CD4-positive, alpha-beta memory T cell (primary cell): ENCODE results near the gene COG8. TPM values are rescaled to one million over a fixed set of nuclear protein-coding genes. Genes with fewer than 3 reads are reported as not detected.

Experiments used
- CTCF ChIA-PET: fragments of 350-600 bp; sonication (Branson Sonifier 250); formaldehyde crosslinking; loops from one replicate; lab custom pipeline; 2021; ENCODE audit warnings: inconsistent platforms; ENCODE audit not compliant: partially characterized antibody; lab: Charles Lee
- POLR2A ChIA-PET: fragments of 350-600 bp; sonication (Branson Sonifier 250); formaldehyde crosslinking; loops from one replicate; lab custom pipeline; 2021; ENCODE audit not compliant: partially characterized antibody; lab: Charles Lee
- DNase-seq, 5 donors: peaks; one replicate each; pipeline versions ENCODE4 v3.0.0 to v3.0.0-alpha.2; 2020 to 2022; ENCODE audit warnings: mixed read lengths in 1 of 5
- H3K27ac ChIP-seq: one replicate; pipeline ENCODE4 v1.7.0; 2013; ENCODE audit warnings: low read depth, low read length
- H3K27me3 ChIP-seq: 2 replicates; pipeline ENCODE4 v1.7.0; 2013; ENCODE audit warnings: mild to moderate bottlenecking, low read length, moderate library complexity; ENCODE audit not compliant: insufficient read depth
- H3K36me3 ChIP-seq: 2 replicates; pipeline ENCODE4 v1.7.0; 2013; ENCODE audit warnings: mild to moderate bottlenecking, low read length, moderate library complexity; ENCODE audit not compliant: insufficient read depth
- H3K4me1 ChIP-seq: 2 replicates; pipeline ENCODE4 v1.7.0; 2013; ENCODE audit warnings: mild to moderate bottlenecking, low read length, moderate library complexity; ENCODE audit not compliant: insufficient read depth
- H3K4me3 ChIP-seq, 2 donors: one replicate each; pipeline ENCODE4 v1.7.0; 2013; ENCODE audit warnings: low read length in 2 of 2, mild to moderate bottlenecking in 1 of 2
- H3K9me3 ChIP-seq, 2 donors: one replicate each; pipeline ENCODE4 v1.7.0; 2013; ENCODE audit warnings: low read length in 2 of 2, control low read depth in 1 of 2; ENCODE audit not compliant: control insufficient read depth in 1 of 2
- H3K27ac Mint-ChIP-seq, 7 donors: one replicate each; pipeline ENCODE4 v1.8.0; 2020 to 2021; ENCODE audit warnings: mixed read lengths in 7 of 7, mild to moderate bottlenecking in 6 of 7, inconsistent platforms in 3 of 7, moderate library complexity in 3 of 7
- H3K27me3 Mint-ChIP-seq, 2 donors: one replicate each; pipeline ENCODE4 v1.8.0; 2020 to 2021; ENCODE audit warnings: mixed read lengths in 2 of 2
- H3K36me3 Mint-ChIP-seq, 2 donors: one replicate each; pipeline ENCODE4 v1.8.0; 2020 to 2021; ENCODE audit warnings: mixed read lengths in 2 of 2, inconsistent platforms in 1 of 2, mild to moderate bottlenecking in 1 of 2
- H3K4me1 Mint-ChIP-seq, 4 donors: one replicate each; pipeline ENCODE4 v1.8.0; 2020 to 2021; ENCODE audit warnings: mixed read lengths in 4 of 4, mild to moderate bottlenecking in 1 of 4
- H3K4me3 Mint-ChIP-seq, 8 donors: one replicate each; pipeline ENCODE4 v1.8.0; 2020 to 2021; ENCODE audit warnings: mixed read lengths in 8 of 8, mild to moderate bottlenecking in 7 of 8, moderate library complexity in 6 of 8, inconsistent platforms in 3 of 8
- H3K9me3 Mint-ChIP-seq, 8 donors: one replicate each; pipeline ENCODE4 v1.8.0; 2020 to 2021; ENCODE audit warnings: mixed read lengths in 8 of 8, mild to moderate bottlenecking in 5 of 8, inconsistent platforms in 3 of 8, moderate library complexity in 1 of 8
- intact Hi-C: fragments of 100-400 bp; cut with micrococcal nuclease; formaldehyde crosslinking; loops from one replicate; pipeline ENCODE4 v1.15.1; 2023
- polyA plus RNA-seq, 2 donors: library from polyadenylated mRNA; unstranded; fragments of 300-500 nt; fragmentation: Illumina TruSeq; gene quantifications; one replicate each; pipeline ENCODE4 v1.2.3, GENCODE V29; 2021
- total RNA-seq, 2 experiments: library from RNA; stranded (reverse); gene quantifications; one replicate each; pipeline ENCODE4 v1.2.3, GENCODE V29; 2021

The COG8 gene
- total and polyA plus RNA-seq, 4 experiments from 2014 or later: 31.3 to 66.1 (median 50.0) TPM

DNA sequence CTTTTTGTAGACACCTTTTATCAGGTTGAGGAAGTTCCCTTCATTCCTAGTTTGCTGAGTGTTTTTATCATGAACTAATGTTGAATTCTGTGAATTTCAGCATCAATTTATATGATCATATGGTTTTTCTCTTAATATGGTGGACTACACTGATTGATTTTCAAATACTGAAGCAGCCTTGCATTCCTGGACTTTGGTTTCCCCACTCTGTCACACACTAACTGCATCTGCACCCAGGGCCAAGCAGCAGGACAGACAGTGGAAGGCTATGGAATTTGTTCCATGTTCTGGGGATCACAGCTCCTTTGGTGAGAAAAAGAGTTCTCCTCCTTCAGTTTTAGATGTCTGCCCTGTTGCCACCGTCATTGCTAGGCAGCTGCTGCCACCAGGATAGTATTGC lies 38.7 kb upstream of the COG8 start:
- no peak for DNase-seq
- peaks cover 10% of the 10 kb centered on the region for H3K4me1 ChIP-seq
- H3K9me3 ChIP-seq: no peaks in the 10 kb centered on the region
- H3K27me3 Mint-ChIP-seq: no peaks in the 10 kb centered on the region
- intact Hi-C loops: no loop called here
- no peak overlapping the region for H3K4me3 Mint-ChIP-seq
- no peak overlapping the region for H3K27ac ChIP-seq
- H3K36me3 ChIP-seq: peaks cover 33% of the 10 kb centered on the region
- no peaks in the 10 kb centered on the region for H3K27me3 ChIP-seq
- H3K9me3 Mint-ChIP-seq: no peaks in the 10 kb centered on the region
- H3K4me3 ChIP-seq: no peak overlapping the region
- H3K4me1 Mint-ChIP-seq: peaks cover 15 to 33% (median 20%) of the 10 kb centered on the region in 4 donors
- H3K27ac Mint-ChIP-seq: peak overlapping the region in 4 of 7 donors; percentile 50 to 89 (median 72)
- CTCF ChIA-PET: no interaction called here
- POLR2A ChIA-PET: no interaction called here
- peaks cover 27 to 55% of the 10 kb centered on the region in 2 donors for H3K36me3 Mint-ChIP-seq

DNA sequence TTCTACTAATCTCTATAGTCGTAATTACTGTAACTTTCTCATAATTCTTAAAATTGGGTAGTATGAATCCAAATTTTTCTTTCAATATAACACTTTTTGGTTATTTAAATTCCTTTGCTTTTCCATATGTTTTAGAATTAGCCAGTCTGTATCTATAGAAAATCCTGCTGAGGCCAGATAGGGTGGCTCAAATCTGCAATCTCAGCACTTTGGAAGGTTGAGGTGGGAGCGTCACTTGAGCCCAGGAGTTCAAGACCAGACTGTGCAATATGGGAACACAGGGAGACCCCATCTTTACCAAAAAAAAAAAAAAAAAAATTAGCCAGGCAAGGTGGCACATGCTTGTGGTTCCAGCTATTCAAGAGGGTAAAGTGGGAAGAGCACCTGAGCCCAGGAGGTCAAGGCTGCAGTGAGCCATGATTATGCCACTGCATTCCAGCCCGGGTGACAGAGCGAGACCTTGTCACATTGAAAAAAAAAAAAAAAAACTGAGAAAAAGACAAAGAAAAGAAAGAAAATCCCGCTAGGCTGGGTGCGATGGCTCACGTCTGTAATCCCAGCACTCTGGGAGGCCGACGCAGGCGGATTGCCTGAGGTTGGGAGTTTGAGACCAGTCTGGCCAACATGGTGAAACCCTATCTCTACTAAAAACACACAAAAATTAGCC lies 37.2 kb upstream of the COG8 start:
- Mint-ChIP-seq H3K27ac (peak overlapping the region in 1 of 7 donors; percentile 25), H3K4me3 (no peak overlapping the region), H3K27me3 (no peaks in the 10 kb centered on the region), H3K9me3 (no peaks in the 10 kb centered on the region), H3K4me1 (peaks cover 11 to 22% (median 19%) of the 10 kb centered on the region in 4 donors), H3K36me3 (peaks cover 28 to 56% of the 10 kb centered on the region in 2 donors)
- Histone ChIP-seq H3K9me3 (no peaks in the 10 kb centered on the region), H3K4me1 (peaks cover 8% of the 10 kb centered on the region), H3K4me3 (no peak overlapping the region), H3K27ac (no peak overlapping the region), H3K36me3 (peaks cover 19% of the 10 kb centered on the region), H3K27me3 (no peaks in the 10 kb centered on the region)
- no peak for DNase-seq
- CTCF ChIA-PET: no interaction called here
- intact Hi-C loops: no loop called here
- POLR2A ChIA-PET: interaction anchor here (0.5 to 1.2 kb wide), 2 partner anchors 9 to 19 kb away, joined by 3 read pairs; no protein-coding TSS in a partner anchor

DNA sequence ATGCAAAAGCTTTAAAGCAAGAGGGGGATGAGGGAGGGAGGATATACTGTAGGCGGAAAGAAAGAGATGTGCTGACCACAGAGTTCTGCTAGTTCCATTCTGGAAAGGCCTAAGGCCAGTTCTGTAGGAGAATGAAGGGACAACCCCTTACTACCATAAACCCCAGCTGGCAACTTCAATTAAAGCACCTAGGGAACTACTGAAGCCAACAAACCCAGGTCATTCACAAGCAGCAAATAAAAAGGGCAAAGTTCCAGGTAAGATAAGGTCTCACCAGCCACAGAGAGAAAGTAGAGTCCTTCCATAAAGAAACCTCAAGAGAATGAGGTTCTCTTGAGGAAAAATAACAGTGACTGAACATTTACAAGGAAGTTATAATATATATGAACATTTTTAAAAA lies 33.7 kb upstream of the COG8 start:
- peaks cover 10 to 15% (median 13%) of the 10 kb centered on the region in 4 donors for H3K4me1 Mint-ChIP-seq
- H3K27me3 Mint-ChIP-seq: no peaks in the 10 kb centered on the region
- Histone ChIP-seq H3K9me3 (no peaks in the 10 kb centered on the region), H3K27me3 (no peaks in the 10 kb centered on the region), H3K27ac (no peak overlapping the region), H3K4me3 (no peak overlapping the region), H3K4me1 (no peaks in the 10 kb centered on the region), H3K36me3 (peaks cover 26% of the 10 kb centered on the region)
- no peak overlapping the region for H3K4me3 Mint-ChIP-seq
- no peak for DNase-seq
- H3K9me3 Mint-ChIP-seq: no peaks in the 10 kb centered on the region
- CTCF ChIA-PET: interaction anchor here (0.7 kb wide), 1 partner anchor 23 kb away, joined by 3 read pairs; no protein-coding TSS in a partner anchor
- intact Hi-C loops: no loop called here
- peaks cover 32 to 57% of the 10 kb centered on the region in 2 donors for H3K36me3 Mint-ChIP-seq
- peak overlapping the region in 3 of 7 donors; percentile 57 to 72 (median 59) for H3K27ac Mint-ChIP-seq
- POLR2A ChIA-PET: no interaction called here

DNA sequence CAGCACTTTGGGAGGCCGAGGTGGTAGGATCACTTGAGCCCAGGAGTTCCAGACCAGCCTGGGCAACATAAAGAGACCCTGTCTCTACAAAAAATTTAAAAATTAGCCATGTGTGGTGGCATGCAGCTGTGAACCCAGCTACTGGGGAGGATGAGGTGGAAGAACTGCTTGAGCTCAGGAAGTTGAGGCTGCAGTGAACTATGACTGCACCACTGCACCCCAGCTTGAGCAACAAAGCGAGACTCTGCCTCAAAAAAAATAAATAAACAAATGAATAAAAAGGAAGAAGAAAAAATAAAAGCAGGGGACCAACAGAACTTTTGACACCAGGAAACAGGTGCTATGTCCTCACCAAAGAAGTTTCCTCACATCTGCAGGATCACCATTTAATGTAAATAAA lies 32.2 kb upstream of the COG8 start:
- CTCF ChIA-PET: no interaction called here
- H3K4me1 ChIP-seq: no peaks in the 10 kb centered on the region
- Mint-ChIP-seq H3K9me3 (no peaks in the 10 kb centered on the region), H3K36me3 (peaks cover 37 to 64% of the 10 kb centered on the region in 2 donors), H3K27me3 (no peaks in the 10 kb centered on the region), H3K27ac (no peak overlapping the region), H3K4me1 (peaks cover 7 to 17% (median 11%) of the 10 kb centered on the region in 4 donors), H3K4me3 (no peak overlapping the region)
- no peak for DNase-seq
- POLR2A ChIA-PET: no interaction called here
- intact Hi-C loops: no loop called here
- no peak overlapping the region for H3K27ac ChIP-seq
- no peaks in the 10 kb centered on the region for H3K27me3 ChIP-seq
- no peaks in the 10 kb centered on the region for H3K9me3 ChIP-seq
- no peak overlapping the region for H3K4me3 ChIP-seq
- H3K36me3 ChIP-seq: peaks cover 38% of the 10 kb centered on the region

DNA sequence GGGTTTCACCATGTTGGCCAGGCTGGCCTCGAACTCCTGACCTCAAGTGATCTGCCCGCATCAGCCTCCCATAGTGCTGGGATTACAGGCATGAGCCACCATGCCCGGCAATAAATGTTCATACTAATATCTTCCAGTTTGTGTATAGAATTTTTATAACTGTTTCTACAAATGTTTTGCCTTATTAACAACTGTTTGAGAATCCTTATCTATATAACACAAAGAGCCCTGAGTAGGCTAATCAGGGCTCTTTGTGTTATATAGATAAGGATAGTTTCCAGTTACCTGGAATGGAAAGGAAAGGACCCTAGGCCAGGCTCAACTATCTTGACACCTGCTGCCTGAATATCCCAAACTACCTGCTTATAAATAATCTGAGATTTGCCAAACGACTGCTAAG lies 29.5 kb upstream of the COG8 start:
- no peaks in the 10 kb centered on the region for H3K27me3 Mint-ChIP-seq
- peaks cover 6 to 20% (median 12%) of the 10 kb centered on the region in 4 donors for H3K4me1 Mint-ChIP-seq
- CTCF ChIA-PET: no interaction called here
- peaks cover 46 to 77% of the 10 kb centered on the region in 2 donors for H3K36me3 Mint-ChIP-seq
- no peaks in the 10 kb centered on the region for H3K27me3 ChIP-seq
- no peak for DNase-seq
- H3K4me3 ChIP-seq: no peak overlapping the region
- POLR2A ChIA-PET: no interaction called here
- H3K4me3 Mint-ChIP-seq: no peak overlapping the region
- no peaks in the 10 kb centered on the region for H3K4me1 ChIP-seq
- H3K36me3 ChIP-seq: peaks cover 48% of the 10 kb centered on the region
- H3K9me3 Mint-ChIP-seq: no peaks in the 10 kb centered on the region
- H3K27ac Mint-ChIP-seq: no peak overlapping the region
- no peaks in the 10 kb centered on the region for H3K9me3 ChIP-seq
- intact Hi-C loops: no loop called here
- no peak overlapping the region for H3K27ac ChIP-seq

DNA sequence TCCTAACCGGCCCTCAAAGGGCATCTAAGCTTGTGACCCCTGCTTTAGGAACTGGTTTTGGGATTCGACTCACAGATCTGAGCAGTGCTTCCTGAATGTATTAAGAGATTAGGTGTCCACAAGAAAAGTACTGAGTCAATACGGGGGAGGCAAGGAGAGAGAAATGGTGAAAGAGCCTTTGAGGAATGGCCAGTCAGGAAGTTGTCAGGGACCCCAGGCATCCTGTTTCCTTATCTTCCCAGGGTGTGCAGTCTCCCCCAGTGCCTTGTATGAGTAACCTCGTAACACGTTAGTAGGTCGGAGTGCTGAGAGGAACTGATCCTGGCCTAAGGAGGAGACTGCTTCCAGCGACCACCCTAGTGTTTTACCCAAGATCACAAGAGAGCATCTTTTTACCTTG lies 28.6 kb upstream of the COG8 start:
- H3K9me3 ChIP-seq: no peaks in the 10 kb centered on the region
- H3K27me3 Mint-ChIP-seq: no peaks in the 10 kb centered on the region
- no peak overlapping the region for H3K4me3 ChIP-seq
- ChIA-PET CTCF (no interaction called here), POLR2A (no interaction called here)
- no peak overlapping the region for H3K4me3 Mint-ChIP-seq
- peaks cover 0 to 25% (median 9%) of the 10 kb centered on the region in 4 donors for H3K4me1 Mint-ChIP-seq
- H3K27ac Mint-ChIP-seq: peak overlapping the region in 2 of 7 donors; percentile 42 to 52
- no peaks in the 10 kb centered on the region for H3K9me3 Mint-ChIP-seq
- intact Hi-C loops: no loop called here
- peaks cover 48% of the 10 kb centered on the region for H3K36me3 ChIP-seq
- H3K27me3 ChIP-seq: no peaks in the 10 kb centered on the region
- peaks cover 45 to 76% of the 10 kb centered on the region in 2 donors for H3K36me3 Mint-ChIP-seq
- no peaks in the 10 kb centered on the region for H3K4me1 ChIP-seq
- H3K27ac ChIP-seq: no peak overlapping the region
- no peak for DNase-seq

DNA sequence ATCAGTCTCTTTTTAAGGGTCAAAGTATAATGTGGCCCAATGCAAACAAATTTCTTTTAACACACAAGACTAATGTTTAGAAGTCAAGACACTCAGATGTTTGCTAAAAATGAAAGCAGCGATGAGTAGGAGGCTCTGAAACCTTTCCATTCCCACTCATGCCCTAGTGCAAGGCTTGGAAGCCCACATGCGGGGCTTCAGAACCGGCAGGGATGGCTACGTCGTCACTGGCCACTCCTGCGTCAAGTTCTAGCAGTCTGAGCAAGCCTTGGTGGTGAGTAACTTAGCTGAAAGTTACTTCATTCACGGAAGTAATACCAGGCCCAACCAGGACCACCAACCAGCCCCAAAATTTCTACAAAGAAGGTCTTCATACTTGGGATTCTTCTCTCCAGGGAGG lies 27.1 kb upstream of the COG8 start:
- intact Hi-C loops: no loop called here

More for the DNA sequence above, 27.1 kb upstream of the COG8 start:
- no peak overlapping the region for H3K4me3 Mint-ChIP-seq
- peak overlapping the region in 3 of 7 donors; percentile 12 to 75 (median 66) for H3K27ac Mint-ChIP-seq
- no peaks in the 10 kb centered on the region for H3K27me3 Mint-ChIP-seq
- H3K4me1 Mint-ChIP-seq: peaks cover 9 to 21% (median 15%) of the 10 kb centered on the region in 4 donors
- ChIA-PET POLR2A (interaction anchor here (0.6 kb wide), 1 partner anchor 11 kb away, joined by 3 read pairs; no protein-coding TSS in a partner anchor), CTCF (no interaction called here)
- Histone ChIP-seq H3K27ac (no peak overlapping the region), H3K9me3 (no peaks in the 10 kb centered on the region), H3K36me3 (peaks cover 48% of the 10 kb centered on the region), H3K4me3 (no peak overlapping the region), H3K27me3 (no peaks in the 10 kb centered on the region), H3K4me1 (no peaks in the 10 kb centered on the region)
- H3K9me3 Mint-ChIP-seq: peaks cover 0 to 1% (median 0%) of the 10 kb centered on the region in 8 donors
- peaks cover 45 to 78% of the 10 kb centered on the region in 2 donors for H3K36me3 Mint-ChIP-seq
- DNase-seq: no peak
